Tibial nerve (tissue), 4 donors: ENCODE results near the gene HIRIP3.

Source experiments
- EP300 ChIP-seq, 2 donors: sonication (generic); formaldehyde crosslinking; IDR thresholded peaks; one replicate each; pipeline ENCODE4 v1.6.1; 2017; ENCODE audit warnings: antibody characterized with exemption in 2 of 2, mild to moderate bottlenecking in 1 of 2
- POLR2A ChIP-seq, 2 donors: fragments of 450-650 bp; IDR thresholded peaks; one replicate each; pipeline ENCODE4 v1.6.1; 2017; ENCODE audit warnings: antibody characterized with exemption in 2 of 2, mild to moderate bottlenecking in 2 of 2, moderate library complexity in 2 of 2
- TF ChIP-seq, protein P1 (sequence below), 5 experiments: fragments of 200-600 bp in 3 of 5; fragments of 450-650 bp in 2 of 5; sonication (generic) in 3 of 5; IDR thresholded peaks; one replicate each; pipeline ENCODE4 v1.5.1; 2016 to 2019; ENCODE audit warnings: antibody characterized with exemption in 5 of 5, mild to moderate bottlenecking in 3 of 5, moderate library complexity in 2 of 5

DNA sequence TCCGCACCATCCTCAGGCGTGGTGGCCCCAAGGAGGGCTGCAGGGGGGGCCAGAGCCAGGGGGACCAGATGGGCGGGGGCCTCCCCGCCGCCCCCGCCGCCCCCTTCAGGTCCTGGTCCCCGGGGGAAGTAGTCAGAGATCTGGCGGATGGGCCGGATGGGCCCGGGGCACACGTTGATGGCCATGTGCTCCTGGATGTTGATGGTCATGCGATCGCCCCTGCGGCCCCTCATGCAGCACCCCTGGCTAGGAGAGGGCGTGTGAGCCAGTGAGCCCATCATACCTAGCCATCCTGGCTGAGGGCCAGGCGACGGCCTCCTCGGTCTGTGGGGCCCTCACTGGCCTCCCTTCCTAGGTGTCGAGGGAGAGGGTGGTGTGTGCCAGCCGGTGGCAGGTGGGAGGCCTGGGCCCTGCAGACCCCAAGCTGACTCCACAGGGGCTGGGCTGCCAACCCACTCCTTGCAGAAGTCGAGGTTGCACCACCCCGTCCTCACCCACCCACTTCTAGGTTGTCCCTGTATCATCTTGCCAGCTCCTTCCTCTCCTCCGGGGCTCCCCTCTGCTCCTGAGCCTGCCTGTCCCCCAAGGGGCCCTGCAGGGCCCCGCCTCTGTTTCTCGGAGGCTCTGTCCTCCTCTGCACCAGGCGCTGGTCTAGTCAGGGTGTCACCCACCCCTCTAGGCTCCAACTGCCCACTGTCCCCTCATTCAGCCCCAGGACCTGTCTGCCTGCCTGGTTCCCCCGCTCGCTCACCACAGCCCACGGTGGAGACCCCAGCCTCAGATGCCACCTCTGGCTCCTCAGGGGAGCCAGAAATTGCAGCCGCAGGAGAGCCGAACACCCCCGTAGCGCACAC lies 14.8 kb upstream of the HIRIP3 start:
- TF ChIP-seq POLR2A (IDR thresholded peaks at IDR 0.05) (no peak), EP300 (IDR thresholded peaks at IDR 0.05) (no peak)
- TF ChIP-seq, protein P1, sequence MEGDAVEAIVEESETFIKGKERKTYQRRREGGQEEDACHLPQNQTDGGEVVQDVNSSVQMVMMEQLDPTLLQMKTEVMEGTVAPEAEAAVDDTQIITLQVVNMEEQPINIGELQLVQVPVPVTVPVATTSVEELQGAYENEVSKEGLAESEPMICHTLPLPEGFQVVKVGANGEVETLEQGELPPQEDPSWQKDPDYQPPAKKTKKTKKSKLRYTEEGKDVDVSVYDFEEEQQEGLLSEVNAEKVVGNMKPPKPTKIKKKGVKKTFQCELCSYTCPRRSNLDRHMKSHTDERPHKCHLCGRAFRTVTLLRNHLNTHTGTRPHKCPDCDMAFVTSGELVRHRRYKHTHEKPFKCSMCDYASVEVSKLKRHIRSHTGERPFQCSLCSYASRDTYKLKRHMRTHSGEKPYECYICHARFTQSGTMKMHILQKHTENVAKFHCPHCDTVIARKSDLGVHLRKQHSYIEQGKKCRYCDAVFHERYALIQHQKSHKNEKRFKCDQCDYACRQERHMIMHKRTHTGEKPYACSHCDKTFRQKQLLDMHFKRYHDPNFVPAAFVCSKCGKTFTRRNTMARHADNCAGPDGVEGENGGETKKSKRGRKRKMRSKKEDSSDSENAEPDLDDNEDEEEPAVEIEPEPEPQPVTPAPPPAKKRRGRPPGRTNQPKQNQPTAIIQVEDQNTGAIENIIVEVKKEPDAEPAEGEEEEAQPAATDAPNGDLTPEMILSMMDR (IDR thresholded peaks at IDR 0.05), result no peak
